OCI-LY1 (cell line): ENCODE measurements around the gene COTL1.

ENCODE experiments used
- H2AFZ ChIP-seq: fragments of 200-600 bp; sonication (generic), shearing (Covaris generic); 2 replicates; pipeline ENCODE4 v1.6.0; 2014; ENCODE audit warnings: antibody characterized with exemption, mild to moderate bottlenecking, low read length
- H3F3A ChIP-seq: fragments of 200-600 bp; sonication (generic), shearing (Covaris generic); 2 replicates; pipeline ENCODE4 v1.6.0; 2014; ENCODE audit warnings: mild to moderate bottlenecking, antibody characterized with exemption, low read length, moderate library complexity; ENCODE audit not compliant: insufficient read depth
- H3K27ac ChIP-seq: fragments of 200-600 bp; sonication (generic); 2 replicates; pipeline ENCODE4 v1.5.1; 2014; ENCODE audit warnings: low read length, mixed run types, mild to moderate bottlenecking, low read depth; ENCODE audit not compliant: poor library complexity, severe bottlenecking
- H3K27me3 ChIP-seq: fragments of 200-600 bp; sonication (generic); 2 replicates; pipeline ENCODE4 v1.6.0; 2014; ENCODE audit warnings: antibody characterized with exemption, mild to moderate bottlenecking, low read length, moderate library complexity; ENCODE audit not compliant: insufficient read depth
- H3K36me3 ChIP-seq: fragments of 200-600 bp; sonication (generic); 2 replicates; pipeline ENCODE4 v1.6.1; 2014; ENCODE audit warnings: mild to moderate bottlenecking, antibody characterized with exemption, low read length, moderate library complexity, mixed read lengths; ENCODE audit not compliant: insufficient read depth
- H3K4me1 ChIP-seq: fragments of 200-600 bp; sonication (generic); 2 replicates; pipeline ENCODE4 v1.5.1; 2014; ENCODE audit warnings: mild to moderate bottlenecking, low read length, moderate library complexity; ENCODE audit not compliant: insufficient read depth, severe bottlenecking
- H3K4me2 ChIP-seq: fragments of 200-600 bp; sonication (generic), shearing (Covaris generic); 2 replicates; pipeline ENCODE4 v1.6.1; 2014; ENCODE audit warnings: low read length
- H3K4me3 ChIP-seq: fragments of 200-600 bp; sonication (generic); 2 replicates; pipeline ENCODE4 v1.5.1; 2014; ENCODE audit warnings: low read length, low read depth, mild to moderate bottlenecking, mixed read lengths; ENCODE audit not compliant: poor library complexity, severe bottlenecking
- H3K79me2 ChIP-seq: fragments of 200-600 bp; shearing (Covaris generic); 2 replicates; pipeline ENCODE4 v1.6.1; 2016; ENCODE audit warnings: mixed run types, low read length, mixed read lengths; ENCODE audit not compliant: insufficient read depth
- H3K9ac ChIP-seq: fragments of 200-600 bp; sonication (generic), shearing (Covaris generic); 2 replicates; pipeline ENCODE4 v1.6.1; 2014; ENCODE audit warnings: mild to moderate bottlenecking, low read length, mixed read lengths
- H3K9me2 ChIP-seq: fragments of 200-600 bp; sonication (generic), shearing (Covaris generic); 2 replicates; pipeline ENCODE4 v1.6.1; 2014; ENCODE audit warnings: low read depth, mild to moderate bottlenecking, low read length, mixed read lengths
- H3K9me3 ChIP-seq: fragments of 200-600 bp; shearing (Covaris generic); 2 replicates; pipeline ENCODE4 v1.6.1; 2014; ENCODE audit warnings: low read length, mixed read lengths
- H4K20me1 ChIP-seq: fragments of 200-600 bp; sonication (generic), shearing (Covaris generic); 2 replicates; pipeline ENCODE4 v1.6.0; 2016; ENCODE audit warnings: mild to moderate bottlenecking, low read length; ENCODE audit not compliant: insufficient read depth
- EZH2 ChIP-seq: fragments of 200-600 bp; sonication (generic), shearing (Covaris generic); IDR thresholded peaks from 2 replicates; pipeline ENCODE4 v1.8.0; 2017; ENCODE audit warnings: borderline replicate concordance, mixed run types, mild to moderate bottlenecking, antibody characterized with exemption, low read length, moderate library complexity, mixed read lengths
- TF ChIP-seq, protein P1 (sequence below): fragments of 200-600 bp; sonication (generic), shearing (Covaris generic); IDR thresholded peaks from 2 replicates; pipeline ENCODE4 v1.5.1; 2017; ENCODE audit warnings: mild to moderate bottlenecking, antibody characterized with exemption, low read length, moderate library complexity, mixed read lengths

COTL1 gene

DNA sequence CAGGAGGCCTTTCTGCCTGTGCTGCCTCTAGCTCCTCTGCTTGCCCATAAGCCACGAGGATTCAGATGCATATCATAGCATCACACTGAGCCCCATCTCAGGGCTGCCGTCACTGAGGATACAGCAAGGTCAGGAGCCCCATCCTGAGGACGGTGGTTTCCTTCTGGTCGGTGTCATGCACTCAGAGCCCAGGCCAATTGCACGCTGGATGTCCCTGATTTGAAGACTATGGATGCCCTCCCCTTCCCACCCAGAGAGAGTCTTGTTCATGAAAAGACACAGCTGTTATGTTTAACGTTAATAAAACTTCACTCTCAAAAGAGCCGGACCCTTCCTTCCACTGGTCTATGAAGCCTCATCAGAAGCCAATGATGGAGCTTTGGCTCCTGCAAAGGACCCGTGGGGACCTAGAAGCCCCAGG, 19.9 kb downstream of the COTL1 start:
- Histone ChIP-seq H3K9ac (peak overlapping the region; percentile 69), H2AFZ (no peak overlapping the region), H3K4me3 (peak overlapping the region; percentile 48), H3K27me3 (no peaks in the 10 kb centered on the region), H4K20me1 (no peaks in the 10 kb centered on the region), H3K4me2 (peak overlapping the region; percentile 82), H3K36me3 (peaks cover 28% of the 10 kb centered on the region; the same call in 1 of the 2 replicates), H3K79me2 (peaks cover 24% of the 10 kb centered on the region), H3K27ac (peak overlapping the region; percentile 98), H3K4me1 (peaks cover 98% of the 10 kb centered on the region), H3K9me2 (no peaks in the 10 kb centered on the region), H3F3A (peaks cover 10% of the 10 kb centered on the region), H3K9me3 (no peaks in the 10 kb centered on the region)
- TF ChIP-seq, protein P1, sequence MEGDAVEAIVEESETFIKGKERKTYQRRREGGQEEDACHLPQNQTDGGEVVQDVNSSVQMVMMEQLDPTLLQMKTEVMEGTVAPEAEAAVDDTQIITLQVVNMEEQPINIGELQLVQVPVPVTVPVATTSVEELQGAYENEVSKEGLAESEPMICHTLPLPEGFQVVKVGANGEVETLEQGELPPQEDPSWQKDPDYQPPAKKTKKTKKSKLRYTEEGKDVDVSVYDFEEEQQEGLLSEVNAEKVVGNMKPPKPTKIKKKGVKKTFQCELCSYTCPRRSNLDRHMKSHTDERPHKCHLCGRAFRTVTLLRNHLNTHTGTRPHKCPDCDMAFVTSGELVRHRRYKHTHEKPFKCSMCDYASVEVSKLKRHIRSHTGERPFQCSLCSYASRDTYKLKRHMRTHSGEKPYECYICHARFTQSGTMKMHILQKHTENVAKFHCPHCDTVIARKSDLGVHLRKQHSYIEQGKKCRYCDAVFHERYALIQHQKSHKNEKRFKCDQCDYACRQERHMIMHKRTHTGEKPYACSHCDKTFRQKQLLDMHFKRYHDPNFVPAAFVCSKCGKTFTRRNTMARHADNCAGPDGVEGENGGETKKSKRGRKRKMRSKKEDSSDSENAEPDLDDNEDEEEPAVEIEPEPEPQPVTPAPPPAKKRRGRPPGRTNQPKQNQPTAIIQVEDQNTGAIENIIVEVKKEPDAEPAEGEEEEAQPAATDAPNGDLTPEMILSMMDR, result no peak
- no peak for TF ChIP-seq EZH2

DNA sequence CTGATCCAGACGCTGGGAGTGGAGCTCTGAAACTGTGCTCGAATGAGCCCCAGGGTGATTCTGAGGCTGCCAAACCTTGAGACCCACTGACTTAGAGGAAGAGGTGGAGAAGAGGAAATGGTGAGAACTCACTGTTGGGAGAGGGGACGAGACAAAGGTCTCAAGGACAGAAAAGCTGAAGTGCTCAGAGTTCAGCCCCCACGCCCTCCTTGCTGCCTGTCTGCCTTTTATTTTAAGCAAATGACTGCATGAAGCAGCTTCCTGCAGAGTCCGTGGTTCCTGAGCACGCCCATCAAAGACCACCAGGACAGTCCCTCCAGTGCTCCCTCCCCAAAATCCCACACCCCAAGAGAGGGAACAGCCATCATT, 20.4 kb downstream of the COTL1 start:
- Histone ChIP-seq H3K4me1 (peaks cover 94% of the 10 kb centered on the region), H3F3A (peaks cover 10% of the 10 kb centered on the region), H3K9me2 (no peaks in the 10 kb centered on the region), H3K9me3 (no peaks in the 10 kb centered on the region), H4K20me1 (no peaks in the 10 kb centered on the region), H3K27me3 (no peaks in the 10 kb centered on the region), H3K27ac (peak overlapping the region; percentile 98), H2AFZ (no peak overlapping the region), H3K4me2 (peak overlapping the region; percentile 82), H3K36me3 (peaks cover 32% of the 10 kb centered on the region), H3K9ac (peak overlapping the region; percentile 69), H3K4me3 (peak overlapping the region; percentile 48), H3K79me2 (peaks cover 28% of the 10 kb centered on the region)
- TF ChIP-seq, protein P1, result no peak
- TF ChIP-seq EZH2, result no peak

DNA sequence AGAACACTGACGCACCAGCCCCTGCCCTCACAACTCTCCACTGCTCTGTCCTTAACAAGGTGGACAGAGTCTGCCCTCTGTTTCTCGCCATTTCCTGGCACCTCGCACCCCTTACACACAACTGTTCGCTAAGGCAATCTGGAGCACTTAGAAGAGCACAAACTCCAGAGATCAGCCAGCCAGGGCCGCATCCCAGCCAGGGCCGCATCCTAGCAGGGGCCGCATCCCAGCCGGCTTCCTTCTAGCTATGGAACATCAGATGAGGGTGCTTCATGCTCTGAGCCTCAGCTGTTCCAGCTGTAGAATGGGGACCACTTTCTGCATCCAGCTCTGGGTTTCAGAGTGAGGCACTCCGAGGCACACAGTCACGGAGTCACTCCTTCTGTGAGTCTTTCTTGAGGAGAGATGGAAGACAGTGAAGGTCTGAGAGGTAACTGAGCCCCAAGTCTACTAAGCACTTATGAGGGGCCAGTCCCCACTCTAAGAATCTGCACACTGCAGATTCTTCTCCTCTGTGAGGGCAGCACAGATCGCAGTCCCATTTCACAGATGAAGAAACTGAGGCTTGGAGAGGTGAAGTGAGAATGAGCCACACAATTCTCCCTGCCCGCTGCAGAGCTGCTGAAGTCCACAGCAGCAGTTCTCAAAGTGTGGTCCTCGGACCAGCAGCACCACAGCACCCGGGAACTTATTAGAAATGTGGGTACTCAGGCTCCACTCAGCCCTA, 20.9 kb downstream of the COTL1 start:
- H3K4me2 ChIP-seq, result peak overlapping the region; percentile 82
- H3F3A ChIP-seq, result peaks cover 8% of the 10 kb centered on the region
- H3K27ac ChIP-seq, result peak overlapping the region; percentile 98
- peaks cover 89% of the 10 kb centered on the region for H3K4me1 ChIP-seq
- peaks cover 32% of the 10 kb centered on the region for H3K79me2 ChIP-seq
- peaks cover 37% of the 10 kb centered on the region for H3K36me3 ChIP-seq
- no peak overlapping the region for H2AFZ ChIP-seq
- TF ChIP-seq, protein P1, result no peak
- TF ChIP-seq EZH2, result no peak
- peak overlapping the region; percentile 48 for H3K4me3 ChIP-seq
- no peaks in the 10 kb centered on the region for H3K27me3 ChIP-seq
- H3K9ac ChIP-seq, result peak overlapping the region; percentile 69
- no peaks in the 10 kb centered on the region for H4K20me1 ChIP-seq
- no peaks in the 10 kb centered on the region for H3K9me3 ChIP-seq
- H3K9me2 ChIP-seq, result no peaks in the 10 kb centered on the region
